H9 (cell line): ENCODE data around the gene GHR. TPM values are rescaled to one million over a fixed set of nuclear protein-coding genes. Genes with fewer than 3 reads are reported as not detected.

Experiments used
- DNase-seq: peaks from one replicate; pipeline ENCODE4 v3.0.0-alpha.2; 2017
- H2AFZ ChIP-seq: one replicate; pipeline ENCODE4 v1.6.1; 2013; ENCODE audit warnings: mild to moderate bottlenecking, low read length, control low read depth, moderate library complexity
- H2AK5ac ChIP-seq: 2 replicates; pipeline ENCODE4 v1.6.1; 2013; ENCODE audit warnings: low read length, control low read depth, mixed read lengths; ENCODE audit not compliant: insufficient read length
- H2BK120ac ChIP-seq: one replicate; pipeline ENCODE4 v1.6.1; 2013; ENCODE audit warnings: low read depth, mild to moderate bottlenecking, low read length, control low read depth, inconsistent platforms; ENCODE audit not compliant: poor library complexity, severe bottlenecking
- H2BK12ac ChIP-seq: 2 replicates; pipeline ENCODE4 v1.6.1; 2013; ENCODE audit warnings: low read length, control low read depth, mixed read lengths, low read depth; ENCODE audit not compliant: insufficient read length
- H2BK15ac ChIP-seq: 2 replicates; pipeline ENCODE4 v1.6.1; 2013; ENCODE audit warnings: low read depth, low read length, control low read depth
- H2BK20ac ChIP-seq: one replicate; pipeline ENCODE4 v1.6.1; 2013; ENCODE audit warnings: low read depth, mild to moderate bottlenecking, low read length, control low read depth, inconsistent platforms; ENCODE audit not compliant: poor library complexity, severe bottlenecking
- H2BK5ac ChIP-seq: 2 replicates; pipeline ENCODE4 v1.6.1; 2013; ENCODE audit warnings: low read length, control low read depth, mixed read lengths; ENCODE audit not compliant: insufficient read length
- H3K14ac ChIP-seq: 2 replicates; pipeline ENCODE4 v1.6.1; 2013; ENCODE audit warnings: low read length, control low read depth; ENCODE audit not compliant: insufficient read depth
- H3K18ac ChIP-seq: 2 replicates; pipeline ENCODE4 v1.6.1; 2013; ENCODE audit warnings: low read depth, mild to moderate bottlenecking, mixed read lengths, low read length, control low read depth; ENCODE audit not compliant: insufficient read length
- H3K23ac ChIP-seq: 2 replicates; pipeline ENCODE4 v1.6.1; 2013; ENCODE audit warnings: low read length, control low read depth, mixed read lengths, low read depth; ENCODE audit not compliant: insufficient read length
- H3K23me2 ChIP-seq: 2 replicates; pipeline ENCODE4 v1.6.1; 2013; ENCODE audit warnings: low read depth, mild to moderate bottlenecking, mixed read lengths, low read length, control low read depth; ENCODE audit not compliant: insufficient read length, poor library complexity, severe bottlenecking
- H3K27ac ChIP-seq: 2 replicates; pipeline ENCODE4 v1.5.1; 2013; ENCODE audit warnings: low read length, control low read depth, mixed read lengths, low read depth; ENCODE audit not compliant: insufficient read length
- H3K27me3 ChIP-seq: 2 replicates; pipeline ENCODE4 v1.6.1; 2013; ENCODE audit warnings: low read length, control low read depth, inconsistent platforms; ENCODE audit not compliant: insufficient read depth
- H3K4ac ChIP-seq: 2 replicates; pipeline ENCODE4 v1.6.1; 2013; ENCODE audit warnings: low read depth, mild to moderate bottlenecking, control low read depth, inconsistent platforms, low read length, moderate library complexity
- H3K4me1 ChIP-seq: 2 replicates; pipeline ENCODE4 v1.6.1; 2013; ENCODE audit warnings: low read length, control low read depth, inconsistent platforms; ENCODE audit not compliant: insufficient read depth
- H3K4me2 ChIP-seq: 2 replicates; pipeline ENCODE4 v1.6.1; 2013; ENCODE audit warnings: low read length, control low read depth, mixed read lengths; ENCODE audit not compliant: insufficient read length, insufficient read depth
- H3K56ac ChIP-seq: 2 replicates; pipeline ENCODE4 v1.6.1; 2013; ENCODE audit warnings: low read depth, mild to moderate bottlenecking, mixed read lengths, low read length, control low read depth; ENCODE audit not compliant: insufficient read length
- H3K79me1 ChIP-seq: 2 replicates; pipeline ENCODE4 v1.6.1; 2013; ENCODE audit warnings: low read depth, mild to moderate bottlenecking, moderate library complexity, low read length, control low read depth, inconsistent platforms; ENCODE audit not compliant: insufficient read depth, poor library complexity, severe bottlenecking
- H3K79me2 ChIP-seq: 2 replicates; pipeline ENCODE4 v1.6.1; 2013; ENCODE audit warnings: low read length, control low read depth, inconsistent platforms; ENCODE audit not compliant: insufficient read depth
- H3K9ac ChIP-seq: 2 replicates; pipeline ENCODE4 v1.6.1; 2013; ENCODE audit warnings: low read length, control low read depth, mixed read lengths; ENCODE audit not compliant: insufficient read length; ENCODE audit errors: extremely low read depth
- H3K9me3 ChIP-seq: one replicate; pipeline ENCODE4 v1.6.1; 2013; ENCODE audit warnings: low read depth, low read length, inconsistent platforms; ENCODE audit not compliant: control insufficient read depth
- H3T11ph ChIP-seq: one replicate; pipeline ENCODE4 v1.6.1; 2013; ENCODE audit warnings: mild to moderate bottlenecking, low read length, control low read depth, inconsistent platforms
- H4K20me1 ChIP-seq: one replicate; pipeline ENCODE4 v1.6.1; 2013; ENCODE audit not compliant: control insufficient read depth, insufficient read length, insufficient read depth
- H4K5ac ChIP-seq: 2 replicates; pipeline ENCODE4 v1.6.1; 2013; ENCODE audit warnings: low read depth, mild to moderate bottlenecking, mixed read lengths, low read length, control low read depth; ENCODE audit not compliant: insufficient read length
- H4K8ac ChIP-seq: replicated peaks from 2 replicates; pipeline ENCODE4 v1.6.1; 2013; ENCODE audit warnings: low read length, control low read depth, mixed read lengths, low read depth; ENCODE audit not compliant: insufficient read length
- H4K91ac ChIP-seq: 2 replicates; pipeline ENCODE4 v1.6.1; 2013; ENCODE audit warnings: low read depth, mild to moderate bottlenecking, moderate library complexity, mixed read lengths, low read length, control low read depth; ENCODE audit not compliant: insufficient read length
- H3K27ac Mint-ChIP-seq, 3 experiments: 2 replicates in 2 of 3; 3 replicates in 1 of 3; pipeline ENCODE4 v1.8.0; 2020 to 2021; ENCODE audit warnings: mixed read lengths in 3 of 3, mild to moderate bottlenecking in 1 of 3, moderate library complexity in 1 of 3
- H3K27me3 Mint-ChIP-seq: 2 replicates; pipeline ENCODE4 v1.8.0; 2021; ENCODE audit warnings: low read depth, mild to moderate bottlenecking, moderate library complexity, mixed read lengths
- H3K36me3 Mint-ChIP-seq, 3 experiments: 2 replicates in 2 of 3; 3 replicates in 1 of 3; pipeline ENCODE4 v1.8.0; 2020 to 2021; ENCODE audit warnings: low read depth in 3 of 3, mixed read lengths in 3 of 3; ENCODE audit not compliant: insufficient read depth in 1 of 3
- H3K4me1 Mint-ChIP-seq, 2 experiments: 2 replicates each; pipeline ENCODE4 v1.8.0; 2020; ENCODE audit warnings: mixed read lengths in 2 of 2
- H3K4me3 Mint-ChIP-seq, 2 experiments: 2 replicates in 1 of 2; 3 replicates in 1 of 2; pipeline ENCODE4 v1.8.0; 2020 to 2021; ENCODE audit warnings: mild to moderate bottlenecking in 2 of 2, mixed read lengths in 2 of 2, moderate library complexity in 1 of 2
- H3K9me3 Mint-ChIP-seq, 2 experiments: 2 replicates in 1 of 2; 3 replicates in 1 of 2; pipeline ENCODE4 v1.8.0; 2020; ENCODE audit warnings: mild to moderate bottlenecking in 2 of 2, mixed read lengths in 2 of 2, moderate library complexity in 1 of 2
- total RNA-seq: library from RNA; stranded (reverse); gene quantifications from 2 replicates; pipeline ENCODE4 v1.2.1, GENCODE V29; 2021
- TF ChIP-seq, protein P1 (sequence below): fragments of 200-600 bp; sonication (generic); conservative IDR thresholded peaks from 3 replicates; pipeline ENCODE4 v1.8.0; 2021; ENCODE audit warnings: antibody characterized with exemption, mild to moderate bottlenecking

Gene GHR
- total RNA-seq, 1 experiment from 2014 or later: 0.20 TPM

- H3K4me2 ChIP-seq: no peak overlapping the region
- no peak overlapping the region for H4K91ac ChIP-seq
- no peak overlapping the region for H4K5ac ChIP-seq
- H3K4me1 ChIP-seq: no peaks in the 10 kb centered on the region
- TF ChIP-seq, protein P1, sequence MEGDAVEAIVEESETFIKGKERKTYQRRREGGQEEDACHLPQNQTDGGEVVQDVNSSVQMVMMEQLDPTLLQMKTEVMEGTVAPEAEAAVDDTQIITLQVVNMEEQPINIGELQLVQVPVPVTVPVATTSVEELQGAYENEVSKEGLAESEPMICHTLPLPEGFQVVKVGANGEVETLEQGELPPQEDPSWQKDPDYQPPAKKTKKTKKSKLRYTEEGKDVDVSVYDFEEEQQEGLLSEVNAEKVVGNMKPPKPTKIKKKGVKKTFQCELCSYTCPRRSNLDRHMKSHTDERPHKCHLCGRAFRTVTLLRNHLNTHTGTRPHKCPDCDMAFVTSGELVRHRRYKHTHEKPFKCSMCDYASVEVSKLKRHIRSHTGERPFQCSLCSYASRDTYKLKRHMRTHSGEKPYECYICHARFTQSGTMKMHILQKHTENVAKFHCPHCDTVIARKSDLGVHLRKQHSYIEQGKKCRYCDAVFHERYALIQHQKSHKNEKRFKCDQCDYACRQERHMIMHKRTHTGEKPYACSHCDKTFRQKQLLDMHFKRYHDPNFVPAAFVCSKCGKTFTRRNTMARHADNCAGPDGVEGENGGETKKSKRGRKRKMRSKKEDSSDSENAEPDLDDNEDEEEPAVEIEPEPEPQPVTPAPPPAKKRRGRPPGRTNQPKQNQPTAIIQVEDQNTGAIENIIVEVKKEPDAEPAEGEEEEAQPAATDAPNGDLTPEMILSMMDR: no peak
- H4K20me1 ChIP-seq: no peaks in the 10 kb centered on the region
- peaks cover 0 to 2% of the 10 kb centered on the region in 2 experiments; a peak in 2 of 5 replicates for H3K9me3 Mint-ChIP-seq
- H3K36me3 Mint-ChIP-seq: no peaks in the 10 kb centered on the region
- H2BK20ac ChIP-seq: no peak overlapping the region
- no peaks in the 10 kb centered on the region for H3K79me1 ChIP-seq
- no peaks in the 10 kb centered on the region for H3K27me3 Mint-ChIP-seq
- no peak overlapping the region for H3K4me3 Mint-ChIP-seq
- no peak overlapping the region for H2BK5ac ChIP-seq
- no peak overlapping the region for H2AFZ ChIP-seq
- no peak overlapping the region for H2BK120ac ChIP-seq
- no peak overlapping the region for H3K23ac ChIP-seq
- H2BK12ac ChIP-seq: no peak overlapping the region
- H3K23me2 ChIP-seq: no peaks in the 10 kb centered on the region
- H3K14ac ChIP-seq: no peak overlapping the region
- no peak overlapping the region for H4K8ac ChIP-seq
- H3K27me3 ChIP-seq: no peaks in the 10 kb centered on the region
- no peak overlapping the region for H2AK5ac ChIP-seq
- no peak overlapping the region for H3K27ac ChIP-seq
- H3K18ac ChIP-seq: no peak overlapping the region
- H3K9ac ChIP-seq: no peak overlapping the region
- no peak overlapping the region for H3K27ac Mint-ChIP-seq
- no peaks in the 10 kb centered on the region for H3K79me2 ChIP-seq
- H3K4ac ChIP-seq: no peak overlapping the region
- no peak overlapping the region for H3K56ac ChIP-seq
- no peaks in the 10 kb centered on the region for H3K9me3 ChIP-seq
- no peak for DNase-seq
- H2BK15ac ChIP-seq: no peak overlapping the region
- H3K4me1 Mint-ChIP-seq: no peaks in the 10 kb centered on the region
- no peak overlapping the region for H3T11ph ChIP-seq
Measured at GRCh38 chr5:42604171-42604711, 181.0 kb downstream of the GHR start.
